ENCODE measurements around the gene SYK.

SYK gene

GRCh38 chr9:90799271-90799852 lies 2.3 kb upstream of the SYK start:
- Histone ChIP-seq H3K36me3 (ENCODE audit: control insufficient read depth in 2 of 2, insufficient read depth in 1 of 2, low read length in 2 of 2) (no peaks in the 10 kb centered on the region), H3K9me3 (ENCODE audit: control insufficient read depth, insufficient read depth, low read depth, low read length) (no peaks in the 10 kb centered on the region), H3K27ac (ENCODE audit: extremely low read depth, low read depth, low read length) (no peak overlapping the region), H3K4me1 (ENCODE audit: control insufficient read depth, insufficient read depth, low read length) (peaks cover 9% of the 10 kb centered on the region), H3K4me3 (ENCODE audit: low read depth, low read length) (no peak overlapping the region)
- POLR2A ChIA-PET = no interaction called here
- CTCF ChIA-PET = no interaction called here
- TF ChIP-seq ZNF664 (tag by site-specific recombination; IDR thresholded peaks at IDR 0.05) (no peak), MZF1 (tag by site-specific recombination; IDR thresholded peaks at IDR 0.05; ENCODE audit: borderline replicate concordance) (no peak), YY2 (tag by site-specific recombination; IDR thresholded peaks at IDR 0.05) (no peak), ZNF701 (tag by site-specific recombination; IDR thresholded peaks at IDR 0.05) (no peak), SALL2 (tag by site-specific recombination; IDR thresholded peaks at IDR 0.05; ENCODE audit: borderline replicate concordance) (no peak), ZNF777 (tag by site-specific recombination; IDR thresholded peaks at IDR 0.05; ENCODE audit: borderline replicate concordance) (no peak), ZNF366 (tag by site-specific recombination; conservative IDR thresholded peaks at IDR 0.05) (no peak), ZNF600 (tag by site-specific recombination; IDR thresholded peaks at IDR 0.05) (no peak), SP7 (tag by site-specific recombination; IDR thresholded peaks at IDR 0.05) (no peak)

DNA sequence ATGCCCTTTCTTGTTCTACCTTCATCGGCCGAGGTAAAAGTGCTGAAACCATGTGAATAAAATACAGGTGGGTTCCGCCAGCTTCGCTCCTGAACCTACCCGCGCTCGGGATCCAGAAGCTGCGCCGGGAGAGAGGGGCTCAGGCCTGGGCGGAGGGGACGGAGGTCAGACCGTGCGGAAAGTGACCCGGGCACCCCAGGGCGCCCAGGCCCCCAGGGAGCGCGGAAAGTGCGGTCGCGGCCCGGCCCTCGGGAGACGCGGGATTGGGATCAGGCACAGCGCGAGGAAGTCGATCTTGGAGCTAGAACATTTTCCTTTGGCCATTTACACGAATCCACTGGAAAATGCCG lies 329 bp downstream of the SYK start:
- CTCF ChIA-PET = no interaction called here
- H3K4me1 ChIP-seq (ENCODE audit: control insufficient read depth, insufficient read depth, low read length) = peaks cover 13% of the 10 kb centered on the region
- no peaks in the 10 kb centered on the region for H3K9me3 ChIP-seq (ENCODE audit: control insufficient read depth, insufficient read depth, low read depth, low read length)
- peak overlapping the region; percentile 86 for H3K27ac ChIP-seq (ENCODE audit: extremely low read depth, low read depth, low read length)
- peaks cover 0 to under 1% of the 10 kb centered on the region in 2 experiments; a peak in 1 of 3 replicates for H3K36me3 ChIP-seq (ENCODE audit: control insufficient read depth in 2 of 2, insufficient read depth in 1 of 2, low read length in 2 of 2)
- POLR2A ChIA-PET = interaction anchor here (1.0 to 1.7 kb wide), 2 partner anchors 14 to 19 kb away, joined by 4 to 8 read pairs; no protein-coding TSS in a partner anchor
- peak overlapping the region; percentile 72 for H3K4me3 ChIP-seq (ENCODE audit: low read depth, low read length)
- TF ChIP-seq HOXA7 (CRISPR knock-in tag; IDR thresholded peaks at IDR 0.05; ENCODE audit: borderline replicate concordance) = no peak
- peak; percentile 69 for TF ChIP-seq PRDM1 (tag by site-specific recombination; IDR thresholded peaks at IDR 0.05)
- 0 out of 2 replicates have a peak, but pooled peaks have one; percentile 40 for TF ChIP-seq ZBTB10 (tag by site-specific recombination; IDR thresholded peaks at IDR 0.05)
- TF ChIP-seq BCL11A (tag by site-specific recombination; IDR thresholded peaks at IDR 0.05; ENCODE audit: low read depth) = 0 out of 2 replicates have a peak, but pooled peaks have one; percentile 24
- TF ChIP-seq GLIS1 (tag by site-specific recombination; IDR thresholded peaks at IDR 0.05) = peak; percentile 60; the same call in 1 of the 2 replicates
- TF ChIP-seq IKZF3 (tag by site-specific recombination; IDR thresholded peaks at IDR 0.05) = peak; percentile 76
- TF ChIP-seq ZNF654 (tag by site-specific recombination; IDR thresholded peaks at IDR 0.05; ENCODE audit: low read depth) = no peak
- TF ChIP-seq WT1 (tag by site-specific recombination; IDR thresholded peaks at IDR 0.05) = no peak
- TF ChIP-seq ZBTB21 (tag by site-specific recombination; IDR thresholded peaks at IDR 0.05) = no peak
- TF ChIP-seq ZNF558 (tag by site-specific recombination; IDR thresholded peaks at IDR 0.05) = no peak
- no peak for TF ChIP-seq ZFP69B (tag by site-specific recombination; IDR thresholded peaks at IDR 0.05)
- TF ChIP-seq ZNF132 (tag by site-specific recombination; IDR thresholded peaks at IDR 0.05; ENCODE audit: borderline replicate concordance) = no peak
- TF ChIP-seq ZBTB26 (tag by site-specific recombination; optimal IDR thresholded peaks at IDR 0.05) = peak; percentile 79
- TF ChIP-seq KLF17 (tag by site-specific recombination; IDR thresholded peaks at IDR 0.05) = no peak
- TF ChIP-seq KLF16 (tag by site-specific recombination; IDR thresholded peaks at IDR 0.05) = no peak
- no peak for TF ChIP-seq ZNF114 (tag by site-specific recombination; IDR thresholded peaks at IDR 0.05)
- TF ChIP-seq ZNF747 (tag by site-specific recombination; IDR thresholded peaks at IDR 0.05) = no peak
- TF ChIP-seq ZNF843 (tag by site-specific recombination; IDR thresholded peaks at IDR 0.05) = no peak
- peak; percentile 61 for TF ChIP-seq ZIC2 (tag by site-specific recombination; IDR thresholded peaks at IDR 0.05)
- TF ChIP-seq, protein P1, sequence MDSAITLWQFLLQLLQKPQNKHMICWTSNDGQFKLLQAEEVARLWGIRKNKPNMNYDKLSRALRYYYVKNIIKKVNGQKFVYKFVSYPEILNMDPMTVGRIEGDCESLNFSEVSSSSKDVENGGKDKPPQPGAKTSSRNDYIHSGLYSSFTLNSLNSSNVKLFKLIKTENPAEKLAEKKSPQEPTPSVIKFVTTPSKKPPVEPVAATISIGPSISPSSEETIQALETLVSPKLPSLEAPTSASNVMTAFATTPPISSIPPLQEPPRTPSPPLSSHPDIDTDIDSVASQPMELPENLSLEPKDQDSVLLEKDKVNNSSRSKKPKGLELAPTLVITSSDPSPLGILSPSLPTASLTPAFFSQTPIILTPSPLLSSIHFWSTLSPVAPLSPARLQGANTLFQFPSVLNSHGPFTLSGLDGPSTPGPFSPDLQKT (IDR thresholded peaks at IDR 0.05; ENCODE audit: borderline replicate concordance, low read depth, low read length) = no peak
- TF ChIP-seq ZFP3 (tag by site-specific recombination; IDR thresholded peaks at IDR 0.05; ENCODE audit: low read depth) = no peak
- no peak for TF ChIP-seq ZSCAN23 (tag by site-specific recombination; IDR thresholded peaks at IDR 0.05)
- peak; percentile 34; the same call in 1 of the 2 replicates for TF ChIP-seq ZBTB20 (tag by site-specific recombination; IDR thresholded peaks at IDR 0.05)

Data from HEK293 (cell line).